GM12892 (cell line): ENCODE measurements around the gene LIPH.

ENCODE experiments used
- POLR2A ChIP-seq: IDR thresholded peaks from 2 replicates; pipeline ENCODE4 v1.6.1; 2011; ENCODE audit warnings: low read depth, low read length, control low read depth
- POLR2AphosphoS5 ChIP-seq: IDR thresholded peaks from 2 replicates; pipeline ENCODE4 v1.6.1; 2011; ENCODE audit warnings: low read depth, low read length, control low read depth

DNA sequence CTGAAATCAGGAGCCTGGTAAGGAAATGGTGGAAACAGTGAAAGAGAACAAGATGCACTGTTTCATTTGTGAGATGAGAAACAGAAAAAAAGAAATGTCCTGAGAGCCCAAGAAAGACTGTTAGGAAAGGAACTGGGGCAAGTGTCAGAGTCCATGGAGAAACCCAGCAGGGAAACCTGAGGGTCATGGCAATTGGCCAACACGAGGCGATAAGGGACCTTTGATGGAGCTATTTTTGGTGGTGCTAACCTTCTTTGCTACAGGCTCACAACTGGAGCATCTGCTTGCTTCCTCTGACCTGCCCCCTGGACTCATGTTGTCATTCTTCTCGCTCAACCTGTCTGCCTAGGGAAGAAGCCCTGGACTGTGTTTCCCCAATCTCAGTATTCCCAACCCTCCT, 49.4 kb downstream of the LIPH start:
- TF ChIP-seq POLR2AphosphoS5 (no peak), POLR2A (no peak)
